ENCODE measurements around the gene SH2D3C. TPM values are rescaled to one million over a fixed set of nuclear protein-coding genes. Genes with fewer than 3 reads are reported as not detected.

The SH2D3C gene
- total and polyA plus RNA-seq, 2 of the 8 experiments (the other 6 are each of a cell fraction or from before 2014, with no cell fraction given): 6.4 to 8.1 TPM

GRCh38 chr9:127778280-127779135 is at the start of gene SH2D3C (continued):
- TF ChIP-seq RXRA (IDR thresholded peaks at IDR 0.05; ENCODE audit: insufficient read depth, low read depth, low read length) (no peak), MAX (IDR thresholded peaks at IDR 0.05) (no peak), EGR1 (IDR thresholded peaks at IDR 0.05; ENCODE audit: borderline replicate concordance, low read depth, low read length) (no peak), HDAC2 (IDR thresholded peaks at IDR 0.05; ENCODE audit: borderline replicate concordance in 1 of 2, low read depth in 2 of 2, low read length in 2 of 2) (no peak), POU5F1 (IDR thresholded peaks at IDR 0.05; ENCODE audit: low read depth, low read length) (no peak)
